Esophagus muscularis mucosa (tissue), 4 donors: ENCODE data around the gene DPYD. TPM values are rescaled to one million over a fixed set of nuclear protein-coding genes. Genes with fewer than 3 reads are reported as not detected.

Source experiments
- DNase-seq: peaks from one replicate; pipeline ENCODE4 v3.0.0-alpha.2; 2017; ENCODE audit errors: extremely low spot score
- H3K27ac ChIP-seq, 4 donors: fragments of 200-600 bp; sonication (generic); replicated peaks in 1 of 4; 1 replicate in 3 of 4; 2 replicates in 1 of 4; pipeline ENCODE4 v1.5.1; 2016 to 2019; ENCODE audit warnings: mild to moderate bottlenecking in 1 of 4
- H3K27me3 ChIP-seq, 4 donors: fragments of 200-600 bp; sonication (generic); one replicate each; pipeline versions ENCODE4 v1.5.1 to v1.6.0; 2016 to 2019
- H3K36me3 ChIP-seq, 4 donors: fragments of 200-600 bp; sonication (generic); one replicate each; pipeline ENCODE4 v1.5.1; 2016 to 2019
- H3K4me1 ChIP-seq, 4 donors: fragments of 200-600 bp; sonication (generic); one replicate each; pipeline ENCODE4 v1.5.1; 2016 to 2019
- H3K4me3 ChIP-seq, 4 donors: fragments of 200-600 bp; sonication (generic); 1 replicate in 2 of 4; 2 replicates in 2 of 4; pipeline ENCODE4 v1.5.1; 2016 to 2019; ENCODE audit warnings: mild to moderate bottlenecking in 4 of 4, moderate library complexity in 1 of 4
- H3K9me3 ChIP-seq, 4 donors: fragments of 200-600 bp; sonication (generic); 1 replicate in 3 of 4; 2 replicates in 1 of 4; pipeline ENCODE4 v1.5.1; 2016 to 2019
- EP300 ChIP-seq: sonication (generic); formaldehyde crosslinking; IDR thresholded peaks from one replicate; pipeline ENCODE4 v1.6.1; 2017; ENCODE audit warnings: antibody characterized with exemption
- POLR2A ChIP-seq: fragments of 450-650 bp; IDR thresholded peaks from one replicate; pipeline ENCODE4 v1.6.1; 2017; ENCODE audit warnings: antibody characterized with exemption, moderate library complexity, mild to moderate bottlenecking, low read depth
- POLR2AphosphoS5 ChIP-seq, 2 donors: sonication (generic); formaldehyde crosslinking; IDR thresholded peaks; one replicate each; pipeline ENCODE4 v1.6.1; 2017; ENCODE audit warnings: antibody characterized with exemption in 2 of 2
- WGBS: methylation state at CpG from one replicate; pipeline ENCODE4 v1.1.5; 2018; 5-methylcytosine and 5-hydroxymethylcytosine counted together
- intact Hi-C: fragments of 100-400 bp; cut with DNase I; formaldehyde crosslinking; loops from one replicate; pipeline ENCODE4 v1.15.1; 2023
- total RNA-seq, 4 donors: library from RNA; depleted of rRNA; stranded (reverse); fragments of >200 nt; gene quantifications; one replicate each; pipeline versions ENCODE4 v1.1.0 to v1.2.1, GENCODE V29; 2016
- TF ChIP-seq, protein P1 (sequence below), 3 experiments: fragments of 200-600 bp in 2 of 3; fragments of 450-650 bp in 1 of 3; sonication (generic) in 2 of 3; IDR thresholded peaks; one replicate each; pipeline ENCODE4 v1.5.1; 2017 to 2019; ENCODE audit warnings: antibody characterized with exemption in 3 of 3, mild to moderate bottlenecking in 2 of 3, moderate library complexity in 1 of 3

DPYD gene
- total RNA-seq, 4 donors from 2014 or later: 31.1 to 36.6 (median 31.7) TPM

DNA sequence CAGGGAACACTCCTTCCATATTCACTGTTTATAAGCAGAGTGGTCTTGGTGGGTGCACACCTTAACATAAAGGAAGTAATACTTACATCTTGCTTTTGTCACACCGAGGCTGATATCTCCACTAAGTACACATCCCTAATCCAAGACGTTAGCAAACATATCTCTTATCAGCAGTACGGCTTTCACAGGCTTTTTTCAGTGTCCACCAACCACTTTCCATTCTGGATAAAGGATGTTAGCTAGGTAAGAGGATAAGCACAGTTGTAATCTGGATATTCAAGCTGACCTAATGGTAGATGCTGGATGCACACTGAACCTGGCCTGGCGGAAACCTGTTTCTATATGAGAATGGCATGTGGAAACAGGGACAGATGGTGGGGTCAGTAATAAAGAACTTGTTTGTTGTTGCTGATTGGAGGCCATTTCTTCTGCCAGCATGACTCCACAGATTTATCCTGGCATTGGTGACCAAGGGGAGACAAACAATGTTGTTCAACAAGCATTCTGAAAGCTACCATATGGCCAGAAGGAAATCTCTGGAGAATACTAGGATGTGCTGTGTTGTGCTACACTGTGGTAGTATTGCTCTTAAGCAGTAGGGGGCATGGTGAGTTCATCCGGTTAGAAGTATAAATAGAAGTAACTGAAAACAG lies 782.8 kb downstream of the DPYD start:
- no peak overlapping the region for H3K27ac ChIP-seq
- 79% methylated on average over 5 of the region's 5 CpGs for WGBS
- intact Hi-C loops: no loop called here
- TF ChIP-seq POLR2A (no peak), POLR2AphosphoS5 (IDR thresholded peaks at IDR 0.05) (no peak), EP300 (no peak)
- TF ChIP-seq, protein P1, sequence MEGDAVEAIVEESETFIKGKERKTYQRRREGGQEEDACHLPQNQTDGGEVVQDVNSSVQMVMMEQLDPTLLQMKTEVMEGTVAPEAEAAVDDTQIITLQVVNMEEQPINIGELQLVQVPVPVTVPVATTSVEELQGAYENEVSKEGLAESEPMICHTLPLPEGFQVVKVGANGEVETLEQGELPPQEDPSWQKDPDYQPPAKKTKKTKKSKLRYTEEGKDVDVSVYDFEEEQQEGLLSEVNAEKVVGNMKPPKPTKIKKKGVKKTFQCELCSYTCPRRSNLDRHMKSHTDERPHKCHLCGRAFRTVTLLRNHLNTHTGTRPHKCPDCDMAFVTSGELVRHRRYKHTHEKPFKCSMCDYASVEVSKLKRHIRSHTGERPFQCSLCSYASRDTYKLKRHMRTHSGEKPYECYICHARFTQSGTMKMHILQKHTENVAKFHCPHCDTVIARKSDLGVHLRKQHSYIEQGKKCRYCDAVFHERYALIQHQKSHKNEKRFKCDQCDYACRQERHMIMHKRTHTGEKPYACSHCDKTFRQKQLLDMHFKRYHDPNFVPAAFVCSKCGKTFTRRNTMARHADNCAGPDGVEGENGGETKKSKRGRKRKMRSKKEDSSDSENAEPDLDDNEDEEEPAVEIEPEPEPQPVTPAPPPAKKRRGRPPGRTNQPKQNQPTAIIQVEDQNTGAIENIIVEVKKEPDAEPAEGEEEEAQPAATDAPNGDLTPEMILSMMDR (IDR thresholded peaks at IDR 0.05): peak; percentile 43 to 55 (median 47)
- H3K27me3 ChIP-seq: no peaks in the 10 kb centered on the region
- H3K4me1 ChIP-seq: peaks cover 0 to 13% (median 8%) of the 10 kb centered on the region in 4 donors
- no peaks in the 10 kb centered on the region for H3K9me3 ChIP-seq
- H3K4me3 ChIP-seq: no peak overlapping the region
- no peak for DNase-seq
- H3K36me3 ChIP-seq: no peaks in the 10 kb centered on the region

DNA sequence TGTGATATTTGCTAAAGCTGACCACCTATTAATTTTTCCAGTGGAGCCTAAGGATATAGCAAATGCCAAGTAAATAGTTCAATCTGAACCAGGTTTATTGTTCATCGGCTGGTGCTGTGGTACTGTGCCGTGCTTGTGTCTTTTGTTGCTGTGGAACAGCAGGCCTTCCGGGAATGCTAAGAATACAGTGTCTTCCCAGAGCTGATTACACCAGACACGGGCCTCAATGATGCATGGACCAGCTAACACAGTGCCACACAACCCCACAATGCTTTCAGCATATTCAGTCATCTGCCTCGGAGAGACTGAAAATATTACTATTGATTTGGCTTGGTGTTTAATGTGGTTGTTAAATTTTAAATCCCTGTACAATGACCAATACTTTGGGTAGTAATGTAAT lies 783.8 kb downstream of the DPYD start:
- H3K4me1 ChIP-seq: peaks cover 0 to 13% (median 8%) of the 10 kb centered on the region in 4 donors
- H3K4me3 ChIP-seq: no peak overlapping the region
- 96% methylated on average over 5 of the region's 5 CpGs for WGBS
- H3K27me3 ChIP-seq: no peaks in the 10 kb centered on the region
- no peaks in the 10 kb centered on the region for H3K9me3 ChIP-seq
- intact Hi-C loops: no loop called here
- no peak for DNase-seq
- H3K27ac ChIP-seq: no peak overlapping the region
- H3K36me3 ChIP-seq: no peaks in the 10 kb centered on the region
- TF ChIP-seq, protein P1 (IDR thresholded peaks at IDR 0.05): no peak
- TF ChIP-seq POLR2A (no peak), POLR2AphosphoS5 (IDR thresholded peaks at IDR 0.05) (no peak), EP300 (no peak)

DNA sequence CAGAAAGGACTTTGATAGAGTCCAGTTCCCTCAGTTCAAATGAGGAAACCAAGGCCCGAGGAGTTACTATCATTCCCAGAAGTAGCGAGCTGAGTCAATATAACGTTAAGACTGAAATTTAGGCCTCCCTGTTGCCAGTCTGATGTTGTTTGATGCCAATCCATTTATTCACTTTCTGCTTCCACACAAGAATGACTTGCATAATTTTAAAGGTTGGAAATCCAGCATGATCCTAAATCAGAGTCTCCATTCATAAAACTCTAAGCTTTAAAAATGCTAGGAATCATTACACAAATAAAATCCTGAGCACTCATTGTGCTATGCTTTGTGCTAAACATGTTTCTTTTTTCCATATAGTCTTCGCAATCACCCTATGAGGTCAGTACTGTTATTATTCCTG lies 784.9 kb downstream of the DPYD start:
- no peaks in the 10 kb centered on the region for H3K36me3 ChIP-seq
- no peak for TF ChIP-seq EP300
- no peak for TF ChIP-seq POLR2AphosphoS5 (IDR thresholded peaks at IDR 0.05)
- TF ChIP-seq, protein P1 (IDR thresholded peaks at IDR 0.05): no peak
- no peak for TF ChIP-seq POLR2A
- 94% methylated on average over 4 of the region's 4 CpGs for WGBS
- H3K27me3 ChIP-seq: no peaks in the 10 kb centered on the region
- H3K4me3 ChIP-seq: no peak overlapping the region
- no peak for DNase-seq
- H3K27ac ChIP-seq: no peak overlapping the region
- intact Hi-C loops: no loop called here
- no peaks in the 10 kb centered on the region for H3K9me3 ChIP-seq
- H3K4me1 ChIP-seq: peaks cover 0 to 13% (median 8%) of the 10 kb centered on the region in 4 donors

DNA sequence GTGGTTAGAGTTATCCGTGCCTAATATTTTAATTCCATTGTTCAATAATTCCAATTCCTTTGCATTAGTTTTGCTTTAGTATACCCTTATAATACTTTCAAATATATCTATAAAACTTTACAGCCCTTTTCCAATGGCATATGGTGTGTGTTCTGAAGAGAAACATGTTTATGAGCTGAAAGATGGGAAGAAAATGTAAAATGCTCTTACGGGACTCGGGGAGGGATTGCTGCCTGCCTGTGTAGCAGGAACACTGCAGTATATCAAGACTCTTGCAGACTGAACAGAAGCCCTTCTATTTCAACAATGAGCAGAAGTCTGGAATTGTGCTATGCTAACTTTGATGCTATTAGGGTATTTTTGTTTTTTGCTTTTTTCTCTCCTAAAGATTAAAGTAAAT lies 792.4 kb downstream of the DPYD start:
- no peak overlapping the region for H3K4me3 ChIP-seq
- no peaks in the 10 kb centered on the region for H3K4me1 ChIP-seq
- TF ChIP-seq, protein P1 (IDR thresholded peaks at IDR 0.05): no peak
- no peak for TF ChIP-seq EP300
- TF ChIP-seq POLR2A: no peak
- TF ChIP-seq POLR2AphosphoS5 (IDR thresholded peaks at IDR 0.05): no peak
- H3K27me3 ChIP-seq: no peaks in the 10 kb centered on the region
- H3K9me3 ChIP-seq: no peaks in the 10 kb centered on the region
- DNase-seq: no peak
- H3K27ac ChIP-seq: no peak overlapping the region
- H3K36me3 ChIP-seq: no peaks in the 10 kb centered on the region
- WGBS: 93% methylated on average over 3 of the region's 3 CpGs
- intact Hi-C loops: no loop called here
